Cardiac muscle cell (in vitro differentiated cells and primary cell): ENCODE data around the gene CREM. TPM values are rescaled to one million over a fixed set of nuclear protein-coding genes. Genes with fewer than 3 reads are reported as not detected.
A peak's percentile ranks its signal among the peaks of the same experiment; 100 is the strongest.

Experiments
- DNase-seq, 2 donors: peaks; one replicate each; pipeline versions ENCODE4 v3.0.0 to v3.0.0-alpha.2; 2010 to 2017; ENCODE audit warnings: low read depth in 1 of 2, low spot score in 1 of 2
- H3K27ac ChIP-seq: fragments of 200-600 bp; sonication (generic); 2 replicates; pipeline ENCODE4 v1.5.1; 2016
- H3K27me3 ChIP-seq: fragments of 200-600 bp; sonication (generic); 2 replicates; pipeline ENCODE4 v1.6.0; 2016; ENCODE audit warnings: control low read depth
- H3K36me3 ChIP-seq: fragments of 200-600 bp; sonication (generic); 2 replicates; pipeline ENCODE4 v1.5.1; 2016; ENCODE audit warnings: control low read depth
- H3K4me1 ChIP-seq: fragments of 200-600 bp; sonication (generic); 2 replicates; pipeline ENCODE4 v1.8.1; 2017; ENCODE audit warnings: low read depth, mild to moderate bottlenecking, mixed run types
- H3K4me3 ChIP-seq: fragments of 200-600 bp; sonication (generic); 2 replicates; pipeline ENCODE4 v1.5.1; 2016; ENCODE audit warnings: mild to moderate bottlenecking
- H3K9me3 ChIP-seq: fragments of 200-600 bp; sonication (generic); 2 replicates; pipeline ENCODE4 v1.5.1; 2017; ENCODE audit warnings: low read depth, mild to moderate bottlenecking, control low read depth
- polyA plus RNA-seq: library from polyadenylated mRNA; unstranded; fragments of >200 nt; fragmentation: Nextera tagmentation; extraction: Ambion mirVana; gene quantifications from 2 replicates; pipeline ENCODE4 v1.2.1, GENCODE V29; 2016
- total RNA-seq: library from RNA; depleted of rRNA; stranded (reverse); fragments of >200 nt; gene quantifications from 2 replicates; pipeline ENCODE4 v1.2.3, GENCODE V29; 2016
- TF ChIP-seq, protein P1 (sequence below): IDR thresholded peaks from 2 replicates; pipeline ENCODE4 v1.5.1; 2012; ENCODE audit warnings: low read depth, mild to moderate bottlenecking, low read length

CREM gene
- total and polyA plus RNA-seq, 2 experiments from 2014 or later, result 415 to 486 TPM

DNA sequence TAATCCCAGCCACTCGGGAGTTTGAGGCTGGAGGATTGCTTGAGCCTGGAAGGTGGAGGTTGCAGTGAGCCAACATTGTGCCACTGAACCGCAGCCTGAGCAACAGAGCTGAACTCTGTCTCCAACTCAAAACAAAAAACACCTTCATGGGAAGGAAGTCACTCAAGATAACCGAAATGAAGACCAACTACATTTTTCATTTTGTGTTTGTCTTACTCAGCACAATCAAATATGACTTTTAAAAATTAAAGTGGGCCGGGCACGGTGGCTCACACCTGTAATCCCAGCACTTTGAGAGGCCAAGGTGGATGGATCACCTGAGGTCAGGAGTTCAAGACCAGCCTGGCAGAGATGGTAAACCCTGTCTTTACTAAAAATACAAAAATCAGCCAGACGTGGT lies 40.0 kb downstream of the CREM start:
- no peak for DNase-seq
- H3K9me3 ChIP-seq, result no peaks in the 10 kb centered on the region
- no peak overlapping the region for H3K4me3 ChIP-seq
- TF ChIP-seq, protein P1, sequence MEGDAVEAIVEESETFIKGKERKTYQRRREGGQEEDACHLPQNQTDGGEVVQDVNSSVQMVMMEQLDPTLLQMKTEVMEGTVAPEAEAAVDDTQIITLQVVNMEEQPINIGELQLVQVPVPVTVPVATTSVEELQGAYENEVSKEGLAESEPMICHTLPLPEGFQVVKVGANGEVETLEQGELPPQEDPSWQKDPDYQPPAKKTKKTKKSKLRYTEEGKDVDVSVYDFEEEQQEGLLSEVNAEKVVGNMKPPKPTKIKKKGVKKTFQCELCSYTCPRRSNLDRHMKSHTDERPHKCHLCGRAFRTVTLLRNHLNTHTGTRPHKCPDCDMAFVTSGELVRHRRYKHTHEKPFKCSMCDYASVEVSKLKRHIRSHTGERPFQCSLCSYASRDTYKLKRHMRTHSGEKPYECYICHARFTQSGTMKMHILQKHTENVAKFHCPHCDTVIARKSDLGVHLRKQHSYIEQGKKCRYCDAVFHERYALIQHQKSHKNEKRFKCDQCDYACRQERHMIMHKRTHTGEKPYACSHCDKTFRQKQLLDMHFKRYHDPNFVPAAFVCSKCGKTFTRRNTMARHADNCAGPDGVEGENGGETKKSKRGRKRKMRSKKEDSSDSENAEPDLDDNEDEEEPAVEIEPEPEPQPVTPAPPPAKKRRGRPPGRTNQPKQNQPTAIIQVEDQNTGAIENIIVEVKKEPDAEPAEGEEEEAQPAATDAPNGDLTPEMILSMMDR, result no peak
- peak overlapping the region; percentile 18 for H3K27ac ChIP-seq
- H3K36me3 ChIP-seq, result no peaks in the 10 kb centered on the region
- H3K27me3 ChIP-seq, result no peaks in the 10 kb centered on the region
- H3K4me1 ChIP-seq, result peaks cover 2% of the 10 kb centered on the region

DNA sequence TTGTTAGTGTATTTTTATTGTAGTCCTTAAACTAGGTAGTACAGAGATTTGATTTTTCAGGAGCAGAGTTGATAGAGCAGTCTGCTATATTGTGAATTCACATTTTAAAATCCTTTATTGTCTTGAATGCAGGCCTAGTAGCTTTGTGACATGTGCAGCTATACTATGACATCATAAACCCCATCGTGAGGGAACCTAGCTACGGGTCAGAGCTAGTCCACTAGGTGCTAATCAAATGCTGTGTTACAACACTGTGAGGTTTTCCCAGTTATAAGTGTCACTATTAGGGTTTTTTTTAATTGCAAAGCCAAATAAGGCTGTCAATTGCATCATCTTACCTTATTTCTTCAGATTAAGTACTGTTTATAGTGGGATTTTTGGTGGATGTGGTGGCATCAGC lies 40.7 kb downstream of the CREM start:
- TF ChIP-seq, protein P1, result no peak
- Histone ChIP-seq H3K36me3 (no peaks in the 10 kb centered on the region), H3K9me3 (no peaks in the 10 kb centered on the region), H3K27me3 (no peaks in the 10 kb centered on the region), H3K4me3 (no peak overlapping the region), H3K27ac (no peak overlapping the region), H3K4me1 (peaks cover 9% of the 10 kb centered on the region)
- no peak for DNase-seq

DNA sequence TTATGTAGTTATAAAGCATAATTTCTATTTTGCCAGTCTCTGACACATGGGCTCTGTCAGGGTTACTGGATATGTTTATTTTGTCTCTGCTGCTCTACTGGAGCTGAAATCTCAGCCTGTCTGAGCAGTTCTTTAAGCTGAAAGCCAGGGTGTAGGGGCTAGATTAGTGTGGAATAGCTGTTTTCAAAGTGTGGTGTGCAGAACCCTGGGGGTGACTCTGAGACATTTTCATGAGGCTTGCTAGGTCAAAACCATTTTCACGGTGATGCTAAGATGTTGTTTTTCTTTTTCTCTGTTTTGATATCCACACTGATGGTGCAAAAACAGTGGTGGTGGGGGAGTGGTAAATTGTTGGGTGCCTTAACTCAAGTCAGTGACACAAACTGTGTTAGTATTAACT lies 45.5 kb downstream of the CREM start:
- no peak for DNase-seq

DNA sequence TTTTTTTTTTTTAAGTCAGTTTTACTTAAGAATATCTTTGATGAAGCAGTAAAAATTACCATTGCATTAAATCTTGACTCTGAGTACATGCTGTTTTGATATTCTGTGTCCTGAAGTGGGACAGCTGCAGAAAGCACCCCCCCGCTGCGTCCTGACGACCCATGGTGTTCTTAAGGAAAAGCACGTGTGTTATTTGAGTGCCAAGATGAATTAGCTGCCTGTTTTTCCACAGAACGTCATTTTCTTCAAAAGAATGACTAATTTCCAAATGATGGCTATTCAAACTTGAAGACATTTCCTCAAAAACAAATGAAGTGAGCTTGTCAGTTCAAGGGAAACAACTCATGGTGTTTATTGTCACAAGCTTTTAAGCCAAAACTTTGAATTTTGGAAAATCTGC lies 45.9 kb downstream of the CREM start:
- TF ChIP-seq, protein P1, result no peak
- H3K27ac ChIP-seq, result peak overlapping the region; percentile 56

More for the DNA sequence above, 45.5 kb downstream of the CREM start:
- no peak overlapping the region for H3K4me3 ChIP-seq
- peaks cover 30% of the 10 kb centered on the region for H3K4me1 ChIP-seq
- H3K9me3 ChIP-seq, result no peaks in the 10 kb centered on the region
- TF ChIP-seq, protein P1, result no peak
- peaks cover 3% of the 10 kb centered on the region for H3K36me3 ChIP-seq
- H3K27ac ChIP-seq, result peak overlapping the region; percentile 73
- H3K27me3 ChIP-seq, result no peaks in the 10 kb centered on the region

DNA sequence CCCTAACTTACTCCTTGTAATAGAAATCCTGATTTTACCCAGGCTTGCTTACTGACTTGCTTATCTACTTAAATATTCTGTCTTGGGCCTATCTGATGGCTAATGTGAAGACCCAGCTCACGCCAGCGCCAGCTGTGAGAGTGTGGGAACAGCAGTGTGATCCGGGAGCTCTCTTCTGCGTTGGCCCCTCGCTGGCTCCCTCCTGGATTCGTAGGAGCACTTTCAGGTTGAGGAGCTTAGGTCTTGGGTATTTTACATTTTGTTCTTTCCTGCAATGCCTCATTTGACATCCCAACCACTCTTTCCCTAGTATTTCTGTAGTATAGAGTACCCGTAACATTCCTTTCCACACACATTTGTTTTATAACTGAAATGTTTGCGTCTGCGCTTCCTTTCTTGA lies 51.7 kb downstream of the CREM start:
- Histone ChIP-seq H3K9me3 (no peaks in the 10 kb centered on the region), H3K4me1 (peaks cover 45% of the 10 kb centered on the region), H3K27ac (peak overlapping the region; percentile 83), H3K27me3 (no peaks in the 10 kb centered on the region), H3K36me3 (peaks cover 17% of the 10 kb centered on the region), H3K4me3 (no peak overlapping the region)
- TF ChIP-seq, protein P1, result no peak
- DNase-seq, result no peak

More for the DNA sequence above, 45.9 kb downstream of the CREM start:
- H3K27me3 ChIP-seq, result no peaks in the 10 kb centered on the region
- H3K9me3 ChIP-seq, result no peaks in the 10 kb centered on the region
- peaks cover 34% of the 10 kb centered on the region for H3K4me1 ChIP-seq
- no peak overlapping the region for H3K4me3 ChIP-seq
- peaks cover 3% of the 10 kb centered on the region for H3K36me3 ChIP-seq
- peak in 1 of 2 donors; percentile 57 for DNase-seq
